ENCODE data around the gene PANK4. TPM values are rescaled to one million over a fixed set of nuclear protein-coding genes. Genes with fewer than 3 reads are reported as not detected.

Gene PANK4
- total RNA-seq, 1 donor from 2014 or later = 26.3 TPM

DNA sequence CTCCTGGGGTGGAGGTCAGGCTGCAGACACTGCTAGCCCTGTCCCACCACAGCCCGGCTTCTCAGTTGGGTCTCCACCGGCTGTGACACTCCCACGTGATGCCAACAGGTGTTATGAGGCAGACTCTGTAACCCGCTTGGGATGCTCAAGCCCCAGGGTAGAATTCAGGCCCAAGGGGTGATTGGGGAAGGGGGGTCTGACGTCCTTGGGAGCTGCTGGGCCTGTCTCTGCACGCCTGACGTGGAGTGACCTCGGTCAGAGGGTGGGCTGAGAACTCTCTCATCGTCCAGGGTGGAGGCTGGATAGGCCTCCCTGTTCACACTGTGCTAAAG lies 11.4 kb upstream of the PANK4 start:
- Histone ChIP-seq H3K27ac (ENCODE audit: low read depth, low read length) (no peak overlapping the region), H2AFZ (ENCODE audit: low read depth, low read length) (no peak overlapping the region), H3K79me2 (ENCODE audit: insufficient read depth, low read length) (no peaks in the 10 kb centered on the region), H3K9ac (ENCODE audit: low read length) (no peak overlapping the region), H3K4me3 (ENCODE audit: insufficient read depth, low read depth, low read length) (no peak overlapping the region), H3K27me3 (ENCODE audit: insufficient read depth, low read length) (peaks cover 2% of the 10 kb centered on the region), H3K36me3 (ENCODE audit: insufficient read depth, low read length) (no peaks in the 10 kb centered on the region), H3K9me3 (ENCODE audit: insufficient read depth, low read depth, low read length) (no peaks in the 10 kb centered on the region), H3K4me2 (ENCODE audit: low read length) (no peak overlapping the region), H3K4me1 (ENCODE audit: insufficient read depth, low read length) (peaks cover 33% of the 10 kb centered on the region), H4K20me1 (ENCODE audit: insufficient read depth, low read length) (no peaks in the 10 kb centered on the region)
- H3K4me3 Mint-ChIP-seq (ENCODE audit: unreplicated experiment) = no peak overlapping the region
- FAIRE-seq (no peak), DNase-seq (ENCODE audit: low read depth) (no peak)
- H3K27ac Mint-ChIP-seq (ENCODE audit: unreplicated experiment) = no peak overlapping the region
- TF ChIP-seq, protein P1, sequence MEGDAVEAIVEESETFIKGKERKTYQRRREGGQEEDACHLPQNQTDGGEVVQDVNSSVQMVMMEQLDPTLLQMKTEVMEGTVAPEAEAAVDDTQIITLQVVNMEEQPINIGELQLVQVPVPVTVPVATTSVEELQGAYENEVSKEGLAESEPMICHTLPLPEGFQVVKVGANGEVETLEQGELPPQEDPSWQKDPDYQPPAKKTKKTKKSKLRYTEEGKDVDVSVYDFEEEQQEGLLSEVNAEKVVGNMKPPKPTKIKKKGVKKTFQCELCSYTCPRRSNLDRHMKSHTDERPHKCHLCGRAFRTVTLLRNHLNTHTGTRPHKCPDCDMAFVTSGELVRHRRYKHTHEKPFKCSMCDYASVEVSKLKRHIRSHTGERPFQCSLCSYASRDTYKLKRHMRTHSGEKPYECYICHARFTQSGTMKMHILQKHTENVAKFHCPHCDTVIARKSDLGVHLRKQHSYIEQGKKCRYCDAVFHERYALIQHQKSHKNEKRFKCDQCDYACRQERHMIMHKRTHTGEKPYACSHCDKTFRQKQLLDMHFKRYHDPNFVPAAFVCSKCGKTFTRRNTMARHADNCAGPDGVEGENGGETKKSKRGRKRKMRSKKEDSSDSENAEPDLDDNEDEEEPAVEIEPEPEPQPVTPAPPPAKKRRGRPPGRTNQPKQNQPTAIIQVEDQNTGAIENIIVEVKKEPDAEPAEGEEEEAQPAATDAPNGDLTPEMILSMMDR (IDR thresholded peaks at IDR 0.05; ENCODE audit: insufficient read depth, low read depth, low read length) = no peak
- TF ChIP-seq EZH2 (IDR thresholded peaks at IDR 0.05; ENCODE audit: insufficient read depth, low read length) = no peak
- H3K27me3 Mint-ChIP-seq (ENCODE audit: low read depth, unreplicated experiment) = peaks cover 36% of the 10 kb centered on the region
- peaks cover 10% of the 10 kb centered on the region for H3K4me1 Mint-ChIP-seq (ENCODE audit: low read depth, unreplicated experiment)
- H3K9me3 Mint-ChIP-seq (ENCODE audit: unreplicated experiment) = no peaks in the 10 kb centered on the region
- no peaks in the 10 kb centered on the region for H3K36me3 Mint-ChIP-seq (ENCODE audit: low read depth, unreplicated experiment)

DNA sequence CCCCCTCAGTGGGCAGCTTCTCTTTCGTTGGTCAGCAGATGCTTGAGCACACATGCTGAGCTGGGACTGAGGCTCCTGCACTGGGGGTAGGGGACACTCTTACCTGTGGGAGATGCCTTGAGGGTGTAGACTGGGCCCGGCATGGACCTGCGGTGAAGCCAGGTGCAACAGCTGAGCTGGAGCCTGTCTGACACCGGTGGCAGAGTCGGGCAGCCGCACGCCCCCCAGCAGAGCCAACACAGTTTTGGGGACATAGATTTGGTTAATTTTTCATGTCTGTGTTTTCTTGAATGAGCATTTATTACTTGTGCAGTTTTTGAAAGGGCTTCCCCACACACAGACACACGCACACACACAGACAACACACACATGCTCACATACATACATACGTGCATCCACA lies 9.6 kb upstream of the PANK4 start:
- Histone ChIP-seq H3K27me3 (ENCODE audit: insufficient read depth, low read length) (peaks cover 5% of the 10 kb centered on the region), H3K4me2 (ENCODE audit: low read length) (no peak overlapping the region), H3K27ac (ENCODE audit: low read depth, low read length) (no peak overlapping the region), H3K79me2 (ENCODE audit: insufficient read depth, low read length) (no peaks in the 10 kb centered on the region), H4K20me1 (ENCODE audit: insufficient read depth, low read length) (no peaks in the 10 kb centered on the region), H3K4me3 (ENCODE audit: insufficient read depth, low read depth, low read length) (no peak overlapping the region), H3K9ac (ENCODE audit: low read length) (no peak overlapping the region), H2AFZ (ENCODE audit: low read depth, low read length) (no peak overlapping the region), H3K9me3 (ENCODE audit: insufficient read depth, low read depth, low read length) (no peaks in the 10 kb centered on the region), H3K4me1 (ENCODE audit: insufficient read depth, low read length) (peaks cover 34% of the 10 kb centered on the region), H3K36me3 (ENCODE audit: insufficient read depth, low read length) (no peaks in the 10 kb centered on the region)
- Mint-ChIP-seq H3K4me3 (ENCODE audit: unreplicated experiment) (no peak overlapping the region), H3K27me3 (ENCODE audit: low read depth, unreplicated experiment) (peaks cover 44% of the 10 kb centered on the region), H3K4me1 (ENCODE audit: low read depth, unreplicated experiment) (peaks cover 10% of the 10 kb centered on the region), H3K9me3 (ENCODE audit: unreplicated experiment) (no peaks in the 10 kb centered on the region), H3K36me3 (ENCODE audit: low read depth, unreplicated experiment) (no peaks in the 10 kb centered on the region), H3K27ac (ENCODE audit: unreplicated experiment) (no peak overlapping the region)
- TF ChIP-seq, protein P1 (IDR thresholded peaks at IDR 0.05; ENCODE audit: insufficient read depth, low read depth, low read length) = no peak
- TF ChIP-seq EZH2 (IDR thresholded peaks at IDR 0.05; ENCODE audit: insufficient read depth, low read length) = no peak
- DNase-seq (ENCODE audit: low read depth) (no peak), FAIRE-seq (no peak)

DNA sequence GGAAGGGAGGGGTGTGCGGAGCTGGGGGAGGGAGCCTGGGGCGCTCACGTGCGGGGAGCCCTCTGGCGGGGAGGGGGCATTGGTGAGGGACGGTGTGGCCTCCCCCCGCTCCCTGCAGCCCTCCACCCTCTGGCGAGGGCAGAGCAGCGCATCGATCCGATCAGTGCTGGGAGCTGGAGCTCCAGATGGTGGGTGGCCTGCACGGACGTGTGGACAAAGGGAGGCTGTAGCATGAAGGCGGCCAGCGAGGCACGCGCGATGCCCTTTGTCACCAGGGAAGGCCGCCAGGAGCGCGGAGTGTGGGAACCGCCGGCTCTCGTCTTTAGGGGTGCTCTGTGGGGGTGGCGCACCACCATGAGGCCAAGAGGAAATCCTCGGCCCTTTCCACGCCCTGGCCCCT lies 9.1 kb upstream of the PANK4 start:
- no peak overlapping the region for H3K27ac Mint-ChIP-seq (ENCODE audit: unreplicated experiment)
- Histone ChIP-seq H3K36me3 (ENCODE audit: insufficient read depth, low read length) (no peaks in the 10 kb centered on the region), H3K27ac (ENCODE audit: low read depth, low read length) (no peak overlapping the region), H3K4me1 (ENCODE audit: insufficient read depth, low read length) (peaks cover 38% of the 10 kb centered on the region), H3K4me2 (ENCODE audit: low read length) (peak overlapping the region; percentile 72), H3K27me3 (ENCODE audit: insufficient read depth, low read length) (peaks cover 8% of the 10 kb centered on the region), H2AFZ (ENCODE audit: low read depth, low read length) (no peak overlapping the region), H3K79me2 (ENCODE audit: insufficient read depth, low read length) (no peaks in the 10 kb centered on the region), H3K9me3 (ENCODE audit: insufficient read depth, low read depth, low read length) (no peaks in the 10 kb centered on the region), H4K20me1 (ENCODE audit: insufficient read depth, low read length) (no peaks in the 10 kb centered on the region), H3K9ac (ENCODE audit: low read length) (no peak overlapping the region), H3K4me3 (ENCODE audit: insufficient read depth, low read depth, low read length) (no peak overlapping the region)
- peaks cover 46% of the 10 kb centered on the region for H3K27me3 Mint-ChIP-seq (ENCODE audit: low read depth, unreplicated experiment)
- H3K9me3 Mint-ChIP-seq (ENCODE audit: unreplicated experiment) = no peaks in the 10 kb centered on the region
- H3K4me3 Mint-ChIP-seq (ENCODE audit: unreplicated experiment) = no peak overlapping the region
- H3K36me3 Mint-ChIP-seq (ENCODE audit: low read depth, unreplicated experiment) = no peaks in the 10 kb centered on the region
- H3K4me1 Mint-ChIP-seq (ENCODE audit: low read depth, unreplicated experiment) = peaks cover 10% of the 10 kb centered on the region
- DNase-seq (ENCODE audit: low read depth) = no peak
- TF ChIP-seq EZH2 (IDR thresholded peaks at IDR 0.05; ENCODE audit: insufficient read depth, low read length) = no peak
- TF ChIP-seq, protein P1 (IDR thresholded peaks at IDR 0.05; ENCODE audit: insufficient read depth, low read depth, low read length) = no peak
- FAIRE-seq = no peak
